SH-SY5Y (cell line): Measurements from ENCODE around the gene TMEM115.

ENCODE experiments used
- GATA2 ChIP-seq: IDR thresholded peaks from 2 replicates; pipeline ENCODE4 v1.6.1; 2011; ENCODE audit warnings: mild to moderate bottlenecking, low read depth, low read length
- GATA3 ChIP-seq: IDR thresholded peaks from 2 replicates; pipeline ENCODE4 v1.6.1; 2011; ENCODE audit warnings: low read depth, mild to moderate bottlenecking, low read length, moderate library complexity

- TF ChIP-seq GATA3 (no peak), GATA2 (no peak)
Measured at GRCh38 chr3:50340448-50341329, 18.6 kb downstream of the TMEM115 start, which contains the start of gene RASSF1.
